HG02798 (cell line): ENCODE data around the gene ZNF225.
"Not testable (repeated sequence)": the region's sequence is repeated elsewhere in the genome, so short reads cannot be mapped to it uniquely, and the experiment has no call there.

Source experiments
- ATAC-seq: cut with Tn5 transposase; IDR thresholded peaks from one replicate; pipeline ENCODE4 v1.9.1; 2021; ENCODE audit warnings: mild to moderate bottlenecking; ENCODE audit not compliant: unreplicated experiment, poor library complexity

Gene ZNF225

DNA sequence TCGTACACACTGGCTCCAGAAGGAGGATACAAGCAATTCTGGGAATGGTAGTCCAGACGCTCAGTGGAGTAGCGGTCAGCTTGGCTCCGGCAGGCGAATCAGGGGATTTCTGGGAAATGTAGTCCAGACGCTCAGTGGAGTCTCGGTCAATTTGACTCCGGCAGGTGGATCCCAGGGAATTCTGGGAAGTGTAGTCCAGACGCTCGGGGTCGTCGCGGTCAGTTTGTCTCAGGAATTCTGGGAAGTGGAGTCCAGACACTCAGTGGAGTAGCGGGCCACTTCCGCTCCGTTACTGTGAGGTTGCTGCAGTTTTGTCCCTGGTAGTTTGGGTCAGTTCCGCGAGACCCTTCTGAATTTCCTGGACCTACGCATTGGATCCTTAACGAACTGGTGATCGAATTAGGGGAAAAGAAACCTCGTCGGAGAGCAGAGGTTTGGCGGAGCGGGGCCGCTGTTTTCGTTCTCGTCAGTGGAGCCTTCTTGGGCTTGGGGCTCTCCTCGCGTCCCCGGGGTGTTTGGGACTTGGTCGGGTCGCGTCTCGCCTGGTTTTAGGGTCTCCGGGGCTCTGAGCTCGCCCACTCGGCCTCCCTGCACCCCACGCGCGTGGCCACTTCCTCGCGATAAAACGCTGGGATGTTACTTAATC is at the start of gene ZNF225:
ZNF225 (plus strand) TSS at position 262 of the 646 bp plus-strand sequence. CDS start 2,429 bp downstream, outside the sequence.
- peak; percentile 98 for ATAC-seq

- ATAC-seq = no peak
Observed at GRCh38 chr19:44066305-44066704, 46.9 kb upstream of the ZNF225 start.

DNA sequence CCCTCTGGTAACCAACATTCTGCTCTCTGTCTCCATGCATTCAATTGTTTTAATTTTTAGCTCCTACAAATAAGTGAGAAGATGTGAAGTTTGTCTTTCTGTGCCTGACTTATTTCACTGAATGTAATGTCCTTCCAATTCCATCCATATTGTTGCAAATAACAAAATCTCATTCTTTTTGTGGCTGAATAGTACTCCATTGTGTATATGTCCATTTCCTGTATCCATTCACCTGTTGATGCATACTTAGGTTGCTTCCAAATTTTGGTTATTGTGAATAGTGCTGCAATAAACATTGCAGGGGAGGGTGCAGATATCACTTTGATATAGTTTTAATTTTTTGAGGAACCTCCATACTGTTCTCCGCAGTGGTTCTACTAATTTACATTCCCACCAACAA is 43.8 kb upstream of the ZNF225 start:
- ATAC-seq = no peak

- peak; percentile 95 for ATAC-seq
Observed at GRCh38 chr19:44071824-44072542, 41.2 kb upstream of the ZNF225 start, which contains the start of gene ZNF284. ZNF284 (plus strand) TSS chr19:44072159; CDS start chr19:44076390, 4,231 bp downstream.

DNA sequence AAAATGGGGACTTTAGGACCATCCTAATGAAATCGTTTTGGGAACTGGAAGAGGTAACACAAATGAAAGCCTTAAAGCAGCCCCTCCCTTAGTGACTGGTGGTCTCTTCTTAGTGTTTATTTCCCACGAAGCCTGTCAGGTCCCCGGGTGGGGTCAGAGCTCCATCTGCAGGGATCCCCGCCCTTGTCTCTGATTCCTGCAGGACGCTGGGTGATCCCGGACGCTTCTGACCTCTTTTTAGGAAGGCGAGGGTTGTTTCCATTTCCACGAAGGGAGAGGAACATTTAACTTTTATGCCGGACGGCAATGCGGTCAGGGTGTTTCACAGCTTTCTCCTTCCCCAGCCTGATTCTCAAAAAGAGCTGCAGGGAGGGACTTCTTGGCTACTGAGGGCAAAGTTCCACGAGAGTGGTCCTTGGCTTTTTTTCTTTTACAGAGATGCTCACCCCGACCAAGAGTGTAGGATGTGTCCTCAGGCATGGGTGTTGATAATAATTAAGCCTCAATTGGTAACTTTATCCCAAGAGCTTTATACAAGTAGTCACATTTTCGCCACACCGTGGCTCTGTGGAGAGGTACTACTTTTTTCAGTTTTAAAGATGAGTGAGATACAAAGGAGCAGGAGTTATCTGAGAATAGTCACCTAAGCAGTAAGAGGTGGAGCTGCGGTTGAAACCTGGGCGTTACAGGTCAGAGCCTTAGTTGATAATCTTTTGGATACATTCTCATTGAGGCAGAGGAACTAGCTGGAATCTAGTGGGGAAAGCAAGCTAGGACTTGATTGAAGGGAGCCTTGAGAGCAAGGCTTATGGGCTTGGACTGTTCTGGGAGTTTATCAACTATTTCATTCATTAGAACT is 40.4 kb upstream of the ZNF225 start:
- no peak for ATAC-seq

DNA sequence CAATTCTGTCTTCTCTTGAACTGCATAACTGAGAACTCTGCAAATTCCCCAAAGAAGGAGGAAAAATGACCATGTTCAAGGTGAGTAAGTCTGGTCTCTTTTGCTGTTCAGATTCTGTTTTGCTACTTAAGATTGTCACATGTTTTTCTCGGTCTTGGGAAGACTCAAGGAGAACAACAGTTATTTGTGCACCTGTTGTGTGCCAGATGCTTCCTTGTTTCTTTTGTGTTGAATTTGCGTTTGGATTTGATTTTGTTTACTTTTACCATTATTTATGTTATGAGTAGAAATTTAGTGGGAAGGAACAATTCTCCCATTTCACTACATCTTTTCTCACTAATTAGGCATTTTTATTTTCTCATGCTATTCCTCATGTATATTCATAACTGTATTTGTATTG is 36.9 kb upstream of the ZNF225 start:
- ATAC-seq = no peak

DNA sequence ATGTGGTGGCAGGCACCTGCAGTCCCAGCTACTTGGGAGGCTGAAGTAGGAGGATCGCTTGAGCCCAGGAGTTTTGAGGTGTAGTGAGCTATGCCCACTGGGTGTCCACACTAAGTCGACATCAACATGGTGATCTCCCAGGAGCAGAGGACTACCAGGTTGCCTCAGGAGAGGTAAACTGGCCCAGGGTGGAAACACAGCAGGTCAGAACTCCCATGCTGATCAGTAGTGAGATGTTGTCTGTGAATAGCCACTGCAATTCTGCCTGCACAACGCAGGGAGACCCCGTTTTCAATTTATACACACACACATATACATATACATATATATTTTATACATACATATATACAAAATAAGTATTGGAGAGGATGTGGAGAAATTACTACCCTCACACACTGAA is 21.1 kb upstream of the ZNF225 start:
- no peak for ATAC-seq

DNA sequence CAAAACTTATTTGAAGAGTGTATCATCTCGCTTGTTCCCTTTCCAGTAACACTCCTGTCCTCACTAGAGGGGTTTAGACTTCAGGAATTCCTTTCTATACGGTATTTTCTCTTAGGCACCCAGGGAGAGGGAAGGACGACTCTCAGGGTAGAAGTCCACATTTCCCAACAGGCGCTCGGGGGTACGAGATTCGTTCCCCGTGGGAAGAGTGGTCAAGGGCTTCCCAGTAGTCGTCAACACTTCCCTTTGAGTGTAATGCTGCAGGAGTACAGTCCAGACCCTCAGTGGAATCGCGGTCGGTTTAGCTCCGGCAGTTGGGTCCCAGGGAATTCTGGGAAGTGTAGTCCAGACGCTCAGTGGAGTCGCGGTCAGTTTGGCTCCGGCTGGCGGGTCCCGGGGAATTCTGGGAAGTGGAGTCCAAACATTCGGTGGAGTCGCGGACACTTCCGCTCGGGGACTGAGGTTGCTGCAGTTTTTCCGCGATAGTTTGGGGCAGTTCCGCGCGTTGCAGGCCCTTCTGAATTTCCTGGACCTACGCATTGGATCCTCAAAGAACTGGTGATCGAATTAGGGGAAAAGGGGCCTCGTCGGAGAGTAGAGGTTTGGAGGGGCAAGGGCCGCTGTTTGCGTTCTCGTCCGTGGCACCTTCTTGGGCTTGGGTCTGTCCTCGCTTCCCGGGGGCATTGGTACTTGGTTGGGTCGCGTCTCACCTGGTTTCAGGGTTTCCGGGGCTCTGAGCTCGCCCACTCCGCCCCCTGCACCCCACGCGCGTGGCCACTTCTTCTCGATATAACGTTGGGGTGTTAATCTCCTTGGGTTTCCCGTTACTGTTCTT is 19.1 kb upstream of the ZNF225 start, which contains the start of gene ZNF224:
ZNF224 (plus strand) TSS at position 431 of the 835 bp plus-strand sequence. CDS start 3,513 bp downstream, outside the sequence.
- peak; percentile 93 for ATAC-seq

DNA sequence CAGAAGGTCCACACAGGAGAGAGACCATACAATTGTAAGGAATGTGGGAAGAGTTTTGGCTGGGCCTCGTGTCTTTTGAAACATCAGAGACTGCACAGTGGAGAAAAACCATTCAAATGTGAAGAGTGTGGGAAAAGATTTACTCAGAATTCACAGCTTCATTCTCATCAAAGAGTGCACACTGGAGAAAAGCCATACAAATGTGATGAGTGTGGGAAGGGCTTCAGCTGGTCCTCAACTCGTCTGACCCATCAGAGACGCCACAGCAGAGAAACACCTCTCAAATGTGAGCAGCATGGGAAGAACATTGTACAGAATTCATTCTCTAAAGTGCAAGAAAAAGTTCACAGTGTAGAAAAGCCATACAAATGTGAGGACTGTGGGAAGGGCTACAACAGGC is 5.4 kb upstream of the ZNF225 start:
- no peak for ATAC-seq

GRCh38 chr19:44109458-44109857 is 3.7 kb upstream of the ZNF225 start:
- no peak for ATAC-seq

DNA sequence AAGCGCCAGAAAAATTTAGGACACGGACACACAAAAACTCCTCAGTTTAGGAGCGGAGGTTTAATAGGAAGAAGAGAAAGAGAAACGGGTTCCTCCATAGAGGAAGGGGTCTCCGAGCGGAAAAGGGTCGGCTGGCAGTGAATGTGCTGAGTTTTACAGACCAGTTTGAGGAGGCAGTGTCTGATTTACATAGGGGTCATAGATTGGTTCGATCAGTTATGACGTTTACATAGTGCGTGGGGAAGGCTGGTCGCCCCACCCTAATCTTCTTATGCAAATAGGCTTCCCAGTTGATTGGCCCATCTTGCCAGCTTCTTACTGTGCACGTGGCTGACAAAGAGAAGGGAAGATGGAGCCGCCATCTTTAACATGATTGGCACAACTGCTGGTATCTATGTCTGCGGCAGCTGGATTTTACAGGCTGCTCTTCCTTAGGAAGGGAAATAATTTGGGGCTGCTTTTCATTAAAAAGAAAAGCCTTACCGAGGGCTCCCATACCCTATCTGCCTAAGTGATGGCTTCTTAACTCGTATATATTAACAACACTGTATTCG is 1.2 kb upstream of the ZNF225 start:
- no peak for ATAC-seq

DNA sequence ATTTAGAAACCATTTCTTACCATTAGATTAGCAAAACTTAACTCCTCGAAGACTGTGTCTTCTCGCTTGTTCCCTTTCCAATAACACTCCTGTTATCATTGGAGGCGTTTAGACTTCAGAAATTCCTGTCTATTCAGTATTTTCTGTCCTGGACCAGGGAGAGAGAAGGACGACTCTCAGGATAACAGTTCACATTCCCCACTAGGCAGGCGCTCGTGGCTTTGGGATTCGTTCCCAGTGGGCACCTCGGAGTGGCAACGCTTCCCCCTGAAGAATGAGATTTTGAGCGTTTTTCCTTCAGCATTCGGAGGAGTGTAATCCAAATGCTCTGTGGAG is 429 bp upstream of the ZNF225 start:
- ATAC-seq = no peak

DNA sequence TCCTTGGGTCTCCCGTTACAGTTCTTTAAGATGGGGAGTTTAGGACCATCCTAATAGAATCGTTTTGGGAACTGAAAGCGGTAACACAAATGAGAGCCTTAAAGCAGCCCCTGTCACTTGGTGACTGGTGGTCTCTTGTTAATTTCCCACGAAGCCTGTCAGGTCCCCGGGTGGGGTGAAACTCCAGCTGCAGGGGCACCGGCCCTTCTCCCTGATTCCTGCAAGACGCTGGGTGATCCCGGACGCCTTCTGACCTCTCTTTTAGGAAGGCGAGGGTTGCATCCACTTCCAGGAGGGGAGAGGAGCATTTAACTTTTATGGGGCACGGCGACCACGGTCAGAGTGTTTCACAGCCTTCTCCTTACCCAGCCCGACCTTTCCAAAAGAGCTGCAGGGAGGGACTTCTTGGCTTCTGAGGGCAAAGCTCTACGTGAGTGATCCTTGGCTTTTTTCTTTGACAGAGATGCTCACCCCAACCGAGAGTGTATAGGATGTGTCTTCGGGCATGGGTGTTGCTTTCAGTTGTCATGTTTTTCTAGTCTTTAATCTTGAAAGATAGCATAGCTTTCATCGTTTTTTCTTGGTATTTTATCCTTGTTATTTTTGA is 688 bp downstream of the ZNF225 start:
- ATAC-seq = peak; percentile 13

- not testable (repeated sequence) for ATAC-seq
Observed at GRCh38 chr19:44121162-44121561, 8.0 kb downstream of the ZNF225 start.

DNA sequence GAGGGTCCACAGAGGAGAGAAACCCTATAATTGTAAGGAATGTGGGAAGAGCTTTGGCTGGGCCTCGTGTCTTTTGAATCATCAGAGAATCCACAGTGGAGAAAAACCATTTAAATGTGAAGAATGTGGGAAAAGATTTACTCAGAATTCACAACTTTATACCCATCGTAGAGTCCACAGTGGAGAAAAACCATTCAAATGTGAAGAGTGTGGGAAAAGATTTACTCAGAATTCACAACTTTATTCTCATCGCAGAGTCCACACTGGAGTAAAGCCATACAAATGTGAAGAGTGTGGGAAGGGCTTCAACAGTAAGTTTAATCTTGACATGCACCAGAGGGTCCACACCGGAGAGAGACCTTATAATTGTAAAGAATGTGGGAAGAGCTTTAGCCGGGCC is 18.8 kb downstream of the ZNF225 start:
- ATAC-seq = no peak

DNA sequence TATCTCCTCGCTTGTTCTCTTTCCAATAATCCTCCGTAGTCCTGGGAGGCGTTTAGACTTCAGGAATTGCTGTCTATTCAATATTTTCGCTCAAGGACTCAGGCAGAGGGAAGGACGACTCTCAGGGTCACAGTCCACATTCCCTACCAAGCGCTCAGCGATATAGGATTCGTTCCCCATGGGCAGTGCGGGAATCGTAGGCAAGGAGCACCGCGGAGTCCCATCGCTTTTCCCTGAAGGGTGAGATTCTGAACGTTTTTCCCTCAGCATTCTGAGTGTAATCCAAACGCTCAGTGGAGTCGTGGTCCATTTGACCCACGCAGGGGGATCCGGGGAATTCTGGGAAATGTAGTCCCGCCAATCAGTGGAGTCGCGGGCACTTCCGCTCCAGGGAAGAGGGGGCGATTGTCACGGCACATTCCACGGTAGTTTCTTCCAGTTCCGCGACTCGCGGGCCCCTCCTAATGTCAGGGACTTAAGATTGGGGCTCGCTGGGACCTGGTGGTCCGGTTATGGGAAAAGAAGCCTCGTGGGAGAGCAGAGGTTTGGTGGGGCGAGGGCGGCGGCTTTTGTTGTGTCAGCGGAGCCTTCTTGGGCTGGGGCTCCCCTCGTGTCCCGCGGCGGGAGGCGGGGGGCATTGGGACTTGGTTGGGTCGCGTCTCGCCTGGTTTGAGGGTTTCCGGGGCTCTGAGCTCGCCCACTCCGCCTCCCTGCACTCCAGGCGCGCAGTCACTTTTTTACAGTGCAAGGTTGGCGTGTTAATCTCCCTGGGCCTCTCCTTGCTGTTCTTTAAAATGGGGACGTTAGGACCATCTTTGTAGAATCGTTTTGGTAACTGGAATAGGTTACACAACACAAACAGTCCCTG is 28.2 kb downstream of the ZNF225 start, which contains the start of gene ZNF234:
ZNF234 (plus strand) TSS at position 364 of the 868 bp plus-strand sequence. CDS start 3,079 bp downstream, outside the sequence.
- ATAC-seq = peak; percentile 88

GRCh38 chr19:44142059-44142433 is 28.8 kb downstream of the ZNF225 start:
- ATAC-seq = peak; percentile 15

- no peak for ATAC-seq
Observed at GRCh38 chr19:44149776-44150175, 36.6 kb downstream of the ZNF225 start.
